HG03521 (cell line): ENCODE measurements around the gene MAN2B1.
"Not testable (repeated sequence)": the region's sequence is repeated elsewhere in the genome, so short reads cannot be mapped to it uniquely, and the experiment has no call there.

Experiments used
- ATAC-seq: cut with Tn5 transposase; IDR thresholded peaks from one replicate; pipeline ENCODE4 v1.9.1; 2021; ENCODE audit warnings: mild to moderate bottlenecking, moderate library complexity; ENCODE audit not compliant: unreplicated experiment

MAN2B1 gene

GRCh38 chr19:12666265-12667048 lies at the start of gene MAN2B1, which contains the start of gene WDR83:
MAN2B1 (minus strand) TSS chr19:12666742; CDS start chr19:12666701, 41 bp downstream.
WDR83 (plus strand) TSS chr19:12666807; CDS start chr19:12669791, 2,984 bp downstream.
- ATAC-seq = no peak

- ATAC-seq = no peak
Observed at GRCh38 chr19:12715929-12716328, 49.4 kb upstream of the MAN2B1 start.

GRCh38 chr19:12715102-12715501 lies 48.6 kb upstream of the MAN2B1 start:
- ATAC-seq = no peak

- ATAC-seq = not testable (repeated sequence)
Observed at GRCh38 chr19:12713304-12713703, 46.8 kb upstream of the MAN2B1 start.

- not testable (repeated sequence) for ATAC-seq
Observed at GRCh38 chr19:12712077-12712476, 45.5 kb upstream of the MAN2B1 start.

GRCh38 chr19:12711187-12711586 lies 44.6 kb upstream of the MAN2B1 start:
- ATAC-seq = no peak

GRCh38 chr19:12708641-12709040 lies 42.1 kb upstream of the MAN2B1 start:
- ATAC-seq = no peak

- ATAC-seq = no peak
Observed at GRCh38 chr19:12706332-12706718, 39.8 kb upstream of the MAN2B1 start.

GRCh38 chr19:12705654-12706331 lies 39.3 kb upstream of the MAN2B1 start:
- ATAC-seq = no peak

GRCh38 chr19:12705169-12705568 lies 38.6 kb upstream of the MAN2B1 start:
- no peak for ATAC-seq

- no peak for ATAC-seq
Observed at GRCh38 chr19:12703046-12703445, 36.5 kb upstream of the MAN2B1 start.

GRCh38 chr19:12701596-12702282 lies 35.2 kb upstream of the MAN2B1 start:
- ATAC-seq = no peak

- ATAC-seq = no peak
Observed at GRCh38 chr19:12698138-12698537, 31.6 kb upstream of the MAN2B1 start.

- not testable (repeated sequence) for ATAC-seq
Observed at GRCh38 chr19:12697425-12697824, 30.9 kb upstream of the MAN2B1 start.

GRCh38 chr19:12696366-12697335 lies 30.1 kb upstream of the MAN2B1 start, which contains the start of gene FBXW9:
FBXW9 (minus strand) TSS chr19:12696631; CDS start chr19:12696581, 50 bp downstream.
- ATAC-seq = peak; percentile 76

- ATAC-seq = peak; percentile 12
Observed at GRCh38 chr19:12695997-12696365, 29.4 kb upstream of the MAN2B1 start.

GRCh38 chr19:12695514-12695913 lies 29.0 kb upstream of the MAN2B1 start:
- no peak for ATAC-seq

- ATAC-seq = no peak
Observed at GRCh38 chr19:12695096-12695495, 28.6 kb upstream of the MAN2B1 start.

- ATAC-seq = no peak
Observed at GRCh38 chr19:12694641-12695040, 28.1 kb upstream of the MAN2B1 start.

GRCh38 chr19:12692960-12693359 lies 26.4 kb upstream of the MAN2B1 start:
- no peak for ATAC-seq
